HepG2 (cell line): ENCODE measurements around the gene PARP8. TPM values are rescaled to one million over a fixed set of nuclear protein-coding genes. Genes with fewer than 3 reads are reported as not detected.

ENCODE experiments used
- ATAC-seq: fragments of 200-7000 bp; cut with Tn5 transposase; 3 replicates; pipeline ENCODE4 v1.9.1; 2020; ENCODE audit warnings: mild to moderate bottlenecking, moderate library complexity
- BruUV-seq: library from RNA; stranded (reverse); fragments of 400-500 nt; replicated peaks from 2 replicates; lab custom pipeline; 2021; lab: Mats Ljungman, UMichigan
- CTCF ChIA-PET: fragments of 300-600 bp; formaldehyde crosslinking; extraction: SDS; loops from one replicate; lab custom pipeline; 2021; ENCODE audit warnings: low total read pairs, inconsistent platforms, low intra/inter-chr PET ratio; lab: Yijun Ruan, JAX
- POLR2A ChIA-PET: fragments of 350-600 bp; sonication (Branson Sonifier 250); formaldehyde crosslinking; loops from one replicate; lab custom pipeline; 2020; ENCODE audit warnings: antibody characterized with exemption, inconsistent platforms; lab: Yijun Ruan, JAX
- DNase-seq: peaks from one replicate; pipeline ENCODE4 v3.0.0-alpha.2; 2015; ENCODE audit warnings: low spot score
- FAIRE-seq: peaks from 3 replicates; lab custom pipeline; 2011; peaks lifted over from hg19 to GRCh38; lab: Jason Lieb, UNC
- H2AFZ ChIP-seq: one replicate; pipeline ENCODE4 v1.6.1; 2011; ENCODE audit warnings: low read length, inconsistent platforms
- H3K27ac ChIP-seq: fragments of 300-600 bp; 3 replicates; pipeline ENCODE4 v1.8.0; 2011; ENCODE audit warnings: mixed run types, mild to moderate bottlenecking, mixed read lengths, low read length, inconsistent platforms; ENCODE audit not compliant: insufficient read depth; ENCODE audit errors: extremely low read length
- H3K27me3 ChIP-seq, 2 experiments: fragments of 200-600 bp in 1 of 2; 2 replicates in 1 of 2; 3 replicates in 1 of 2; pipeline versions ENCODE4 v1.6.0 to v1.8.0; 2011; ENCODE audit warnings: low read length in 2 of 2, mild to moderate bottlenecking in 2 of 2, moderate library complexity in 2 of 2, inconsistent platforms in 1 of 2; ENCODE audit not compliant: insufficient read depth in 2 of 2, control insufficient read depth in 1 of 2
- H3K36me3 ChIP-seq, 2 experiments: fragments of 200-600 bp in 1 of 2; replicated peaks in 1 of 2; 2 replicates in 1 of 2; 3 replicates in 1 of 2; pipeline versions ENCODE4 v1.5.1 to v1.8.0; 2011; ENCODE audit warnings: low read length in 2 of 2, inconsistent platforms in 1 of 2; ENCODE audit not compliant: insufficient read depth in 2 of 2, control insufficient read depth in 1 of 2
- H3K4me1 ChIP-seq: 2 replicates; pipeline ENCODE4 v1.5.1; 2012; ENCODE audit warnings: low read length, inconsistent platforms; ENCODE audit not compliant: insufficient read depth
- H3K4me2 ChIP-seq: 2 replicates; pipeline ENCODE4 v1.6.0; 2011; ENCODE audit warnings: low read depth, low read length, inconsistent platforms
- H3K4me3 ChIP-seq, 3 experiments: fragments of 200-600 bp in 1 of 3; sonication (generic), shearing (Covaris generic) in 1 of 3; replicated peaks in 1 of 3; 2 replicates each; pipeline ENCODE4 v1.5.1; 2011 to 2016; ENCODE audit warnings: low read length in 3 of 3, inconsistent platforms in 2 of 3, low read depth in 2 of 3, mild to moderate bottlenecking in 2 of 3, control low read depth in 1 of 3, mixed read lengths in 1 of 3; ENCODE audit not compliant: insufficient read depth in 1 of 3
- H3K79me2 ChIP-seq: one replicate; pipeline ENCODE4 v1.6.1; 2011; ENCODE audit warnings: low read length, inconsistent platforms; ENCODE audit not compliant: insufficient read depth
- H3K9ac ChIP-seq: 2 replicates; pipeline ENCODE4 v1.6.0; 2011; ENCODE audit warnings: mild to moderate bottlenecking, low read depth, low read length, inconsistent platforms; ENCODE audit not compliant: insufficient read depth
- H3K9me3 ChIP-seq: 2 replicates; pipeline ENCODE4 v1.5.1; 2012; ENCODE audit warnings: mild to moderate bottlenecking, low read length
- H4K20me1 ChIP-seq: 2 replicates; pipeline ENCODE4 v1.6.0; 2011; ENCODE audit warnings: inconsistent platforms, mild to moderate bottlenecking, low read length, moderate library complexity; ENCODE audit not compliant: insufficient read depth
- BORCS8-MEF2B ChIP-seq: sonication (generic); formaldehyde crosslinking; IDR thresholded peaks from 2 replicates; pipeline ENCODE4 v1.8.0; 2022; ENCODE audit warnings: mild to moderate bottlenecking, missing genetic modification reagents
- CCDC6 ChIP-seq: sonication (generic); formaldehyde crosslinking; IDR thresholded peaks from 2 replicates; pipeline ENCODE4 v1.8.1; 2022; ENCODE audit warnings: mild to moderate bottlenecking, missing genetic modification reagents, moderate library complexity
- GABPA ChIP-seq, 2 experiments: IDR thresholded peaks; 2 replicates each; pipeline ENCODE4 v1.6.1; 2011 to 2016; ENCODE audit warnings: low read depth in 2 of 2, low read length in 1 of 2, missing biosample characterization in 1 of 2, missing genetic modification characterization in 1 of 2
- RBM22 ChIP-seq: fragments of 200-400 bp; formaldehyde crosslinking; optimal IDR thresholded peaks from 2 replicates; pipeline ENCODE3; 2017; ENCODE audit warnings: mild to moderate bottlenecking, low read length, moderate library complexity
- RCOR2 ChIP-seq: IDR thresholded peaks from 2 replicates; pipeline ENCODE4 v1.6.1; 2016; ENCODE audit warnings: missing biosample characterization, missing genetic modification reagents
- SALL1 ChIP-seq: sonication (generic); formaldehyde crosslinking; IDR thresholded peaks from 2 replicates; pipeline ENCODE4 v1.8.0; 2022; ENCODE audit warnings: mild to moderate bottlenecking, missing genetic modification reagents
- SATB2 ChIP-seq: sonication (generic); formaldehyde crosslinking; IDR thresholded peaks from 2 replicates; pipeline ENCODE4 v1.5.0; 2020; ENCODE audit warnings: missing genetic modification reagents
- SIN3A ChIP-seq: IDR thresholded peaks from 2 replicates; pipeline ENCODE4 v1.6.1; 2011; ENCODE audit warnings: low read depth, mild to moderate bottlenecking, control low read depth, low read length, borderline replicate concordance
- TOE1 ChIP-seq: sonication (generic); formaldehyde crosslinking; IDR thresholded peaks from 2 replicates; pipeline ENCODE4 v1.4.0; 2020; ENCODE audit warnings: mild to moderate bottlenecking, missing genetic modification reagents
- USF2 ChIP-seq, 2 experiments: sonication (generic) in 1 of 2; formaldehyde crosslinking in 1 of 2; IDR thresholded peaks; 2 replicates each; pipeline versions ENCODE4 v1.5.1 to v1.6.1; 2011 to 2020; ENCODE audit warnings: borderline replicate concordance in 1 of 2, low read depth in 1 of 2, low read length in 1 of 2, mild to moderate bottlenecking in 1 of 2, missing genetic modification reagents in 1 of 2, moderate library complexity in 1 of 2
- ZKSCAN1 ChIP-seq: fragments of 150-350 bp; IDR thresholded peaks from 2 replicates; pipeline ENCODE4 v1.6.1; 2014; ENCODE audit warnings: low read length
- ZKSCAN8 ChIP-seq: IDR thresholded peaks from 2 replicates; pipeline ENCODE4 v1.6.1; 2016; ENCODE audit warnings: borderline replicate concordance, missing genetic modification reagents, missing compliant biosample characterization
- ZNF30 ChIP-seq: sonication (generic); formaldehyde crosslinking; IDR thresholded peaks from 2 replicates; pipeline ENCODE4 v1.5.0; 2020; ENCODE audit warnings: mild to moderate bottlenecking, missing genetic modification reagents
- ZNF329 ChIP-seq: sonication (generic); formaldehyde crosslinking; IDR thresholded peaks from 2 replicates; pipeline ENCODE4 v1.9.0; 2021; ENCODE audit warnings: low read depth, mild to moderate bottlenecking, missing genetic modification reagents
- ZNF510 ChIP-seq: sonication (generic); formaldehyde crosslinking; IDR thresholded peaks from 2 replicates; pipeline ENCODE4 v1.4.0; 2020; ENCODE audit warnings: low read depth, mild to moderate bottlenecking, missing genetic modification reagents
- ZNF543 ChIP-seq: sonication (generic); formaldehyde crosslinking; IDR thresholded peaks from 2 replicates; pipeline ENCODE4 v1.4.0; 2020; ENCODE audit warnings: mild to moderate bottlenecking, missing genetic modification reagents
- WGBS: methylation state at CpG from one replicate; pipeline ENCODE4 v1.1.6; 2017; ENCODE audit warnings: low lambda C conversion rate; 5-methylcytosine and 5-hydroxymethylcytosine counted together
- in situ Hi-C: cut with HindIII; loops from 2 replicates; pipeline ENCODE4 v1.10.0; 2017; ENCODE audit warnings: low pct_unique_long_range_greater_than_20kb; ENCODE audit not compliant: extremely low pct_ligation_motif_present
- intact Hi-C: fragments of 100-400 bp; cut with micrococcal nuclease; formaldehyde crosslinking; loops from one replicate; pipeline ENCODE4 v1.10.0; 2022; ENCODE audit not compliant: unreplicated experiment
- polyA plus RNA-seq, 8 experiments: library from polyadenylated mRNA; depleted of rRNA in 3 of 8; stranded (reverse) in 7 of 8; unstranded in 1 of 8; fragments of >200 nt; fragmentation: Illumina TruSeq in 4 of 8; extraction: Trizol in 4 of 8; gene quantifications; 2 replicates each; pipeline versions ENCODE4 v1.2.1 to v1.2.3, GENCODE V29; 2011 to 2016; ENCODE audit warnings: low read depth in 4 of 8, missing spikeins in 1 of 8, mixed read lengths in 1 of 8; ENCODE audit not compliant: insufficient read depth in 1 of 8
- total RNA-seq, 5 experiments: library from RNA; depleted of rRNA; stranded (reverse); fragments of >200 nt; fragmentation: Illumina TruSeq; extraction: Trizol; gene quantifications; 2 replicates each; pipeline ENCODE4 v1.2.3, GENCODE V29; 2016; ENCODE audit warnings: low read depth in 1 of 5

PARP8 gene
- total and polyA plus RNA-seq, 2 of the 13 experiments (the other 11 are each of a cell fraction or from before 2014, with no cell fraction given): 0.11 to 0.29 TPM

- BruUV-seq: no TSS peak
- in situ Hi-C loops: no loop called here
- POLR2A ChIA-PET: no interaction called here
- no peak for TF ChIP-seq RCOR2 (CRISPR knock-in tag)
- no peak for TF ChIP-seq CCDC6 (CRISPR knock-in tag)
- no peak for TF ChIP-seq ZNF30 (CRISPR knock-in tag)
- no peak for TF ChIP-seq ZNF329
- TF ChIP-seq TOE1 (CRISPR knock-in tag): no peak
- no peak for TF ChIP-seq ZKSCAN1
- TF ChIP-seq ZNF510 (CRISPR knock-in tag): no peak
- TF ChIP-seq SIN3A: no peak
- TF ChIP-seq BORCS8-MEF2B: no peak
- TF ChIP-seq SATB2 (CRISPR knock-in tag): no peak
- TF ChIP-seq SALL1 (CRISPR knock-in tag): no peak
- no peak for TF ChIP-seq RBM22
- TF ChIP-seq GABPA (IDR thresholded peaks at IDR 0.05; ENCODE audit: low read depth, low read length): no peak
- TF ChIP-seq GABPA (CRISPR knock-in tag; IDR thresholded peaks at IDR 0.05; ENCODE audit: low read depth): no peak
- no peak for TF ChIP-seq ZKSCAN8 (CRISPR knock-in tag)
- no peak for TF ChIP-seq ZNF543 (CRISPR knock-in tag)
- no peak for TF ChIP-seq USF2 (IDR thresholded peaks at IDR 0.05; ENCODE audit: low read depth, low read length)
- TF ChIP-seq USF2 (CRISPR knock-in tag; IDR thresholded peaks at IDR 0.05; ENCODE audit: borderline replicate concordance): no peak
Measured at GRCh38 chr5:50808406-50808805, 142.0 kb downstream of the PARP8 start.

More at GRCh38 chr5:50808406-50808805, 142.0 kb downstream of the PARP8 start:
- intact Hi-C loops: no loop called here
- 6% methylated on average over 3 of the region's 3 CpGs for WGBS
- Histone ChIP-seq H3K36me3 (no peaks in the 10 kb centered on the region), H3K9ac (no peak overlapping the region), H3K27ac (no peak overlapping the region), H3K79me2 (no peaks in the 10 kb centered on the region), H2AFZ (no peak overlapping the region), H3K4me2 (no peak overlapping the region), H3K4me1 (no peaks in the 10 kb centered on the region), H3K4me3 (no peak overlapping the region), H4K20me1 (no peaks in the 10 kb centered on the region), H3K27me3 (no peaks in the 10 kb centered on the region), H3K9me3 (no peaks in the 10 kb centered on the region)
- CTCF ChIA-PET: no interaction called here
- DNase-seq (no peak), FAIRE-seq (no peak), ATAC-seq (no peak)
